Panc1 (cell line): ENCODE results near the gene CYP21A2.
"Not testable (repeated sequence)": the region's sequence is repeated elsewhere in the genome, so short reads cannot be mapped to it uniquely, and the experiment has no call there.

ENCODE experiments used
- CTCF ChIP-seq: fragments of 450-650 bp; IDR thresholded peaks from 2 replicates; pipeline ENCODE4 v1.5.1; 2017; ENCODE audit warnings: mild to moderate bottlenecking
- POLR2AphosphoS5 ChIP-seq: IDR thresholded peaks from 2 replicates; pipeline ENCODE4 v1.6.1; 2012; ENCODE audit warnings: mild to moderate bottlenecking, low read depth, low read length, moderate library complexity
- SIN3A ChIP-seq: IDR thresholded peaks from 2 replicates; pipeline ENCODE4 v1.6.1; 2012; ENCODE audit warnings: low read depth, mild to moderate bottlenecking, low read length, moderate library complexity, borderline replicate concordance; ENCODE audit not compliant: insufficient read depth
- TCF7L2 ChIP-seq: IDR thresholded peaks from 2 replicates; pipeline ENCODE4 v1.6.1; 2011; ENCODE audit warnings: mild to moderate bottlenecking, low read depth, low read length, inconsistent platforms
- TF ChIP-seq, protein P1 (sequence below), 2 experiments: IDR thresholded peaks; 2 replicates each; pipeline ENCODE4 v1.6.1; 2011 to 2012; ENCODE audit warnings: low read depth in 2 of 2, control low read depth in 1 of 2, low read length in 1 of 2, mild to moderate bottlenecking in 1 of 2, moderate library complexity in 1 of 2; ENCODE audit not compliant: insufficient read depth in 1 of 2

DNA sequence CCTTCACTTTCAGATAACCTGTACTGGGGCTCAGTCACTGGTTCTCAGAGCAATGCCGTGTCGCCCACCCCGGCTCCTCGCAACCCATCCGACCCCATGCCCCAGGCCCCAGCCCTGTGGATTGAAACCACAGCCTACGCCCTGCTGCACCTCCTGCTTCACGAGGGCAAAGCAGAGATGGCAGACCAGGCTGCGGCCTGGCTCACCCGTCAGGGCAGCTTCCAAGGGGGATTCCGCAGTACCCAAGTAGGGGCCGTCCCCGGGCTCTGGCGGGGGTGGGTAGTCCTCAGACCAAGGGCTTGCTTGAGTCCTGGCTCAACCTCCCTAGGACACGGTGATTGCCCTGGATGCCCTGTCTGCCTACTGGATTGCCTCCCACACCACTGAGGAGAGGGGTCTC is 8.7 kb upstream of the CYP21A2 start:
- not testable (repeated sequence) for TF ChIP-seq CTCF, POLR2AphosphoS5, TCF7L2, SIN3A
- TF ChIP-seq, protein P1, sequence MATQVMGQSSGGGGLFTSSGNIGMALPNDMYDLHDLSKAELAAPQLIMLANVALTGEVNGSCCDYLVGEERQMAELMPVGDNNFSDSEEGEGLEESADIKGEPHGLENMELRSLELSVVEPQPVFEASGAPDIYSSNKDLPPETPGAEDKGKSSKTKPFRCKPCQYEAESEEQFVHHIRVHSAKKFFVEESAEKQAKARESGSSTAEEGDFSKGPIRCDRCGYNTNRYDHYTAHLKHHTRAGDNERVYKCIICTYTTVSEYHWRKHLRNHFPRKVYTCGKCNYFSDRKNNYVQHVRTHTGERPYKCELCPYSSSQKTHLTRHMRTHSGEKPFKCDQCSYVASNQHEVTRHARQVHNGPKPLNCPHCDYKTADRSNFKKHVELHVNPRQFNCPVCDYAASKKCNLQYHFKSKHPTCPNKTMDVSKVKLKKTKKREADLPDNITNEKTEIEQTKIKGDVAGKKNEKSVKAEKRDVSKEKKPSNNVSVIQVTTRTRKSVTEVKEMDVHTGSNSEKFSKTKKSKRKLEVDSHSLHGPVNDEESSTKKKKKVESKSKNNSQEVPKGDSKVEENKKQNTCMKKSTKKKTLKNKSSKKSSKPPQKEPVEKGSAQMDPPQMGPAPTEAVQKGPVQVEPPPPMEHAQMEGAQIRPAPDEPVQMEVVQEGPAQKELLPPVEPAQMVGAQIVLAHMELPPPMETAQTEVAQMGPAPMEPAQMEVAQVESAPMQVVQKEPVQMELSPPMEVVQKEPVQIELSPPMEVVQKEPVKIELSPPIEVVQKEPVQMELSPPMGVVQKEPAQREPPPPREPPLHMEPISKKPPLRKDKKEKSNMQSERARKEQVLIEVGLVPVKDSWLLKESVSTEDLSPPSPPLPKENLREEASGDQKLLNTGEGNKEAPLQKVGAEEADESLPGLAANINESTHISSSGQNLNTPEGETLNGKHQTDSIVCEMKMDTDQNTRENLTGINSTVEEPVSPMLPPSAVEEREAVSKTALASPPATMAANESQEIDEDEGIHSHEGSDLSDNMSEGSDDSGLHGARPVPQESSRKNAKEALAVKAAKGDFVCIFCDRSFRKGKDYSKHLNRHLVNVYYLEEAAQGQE (IDR thresholded peaks at IDR 0.05; ENCODE audit: insufficient read depth in 1 of 2, low read depth in 2 of 2, low read length in 1 of 2): not testable (repeated sequence)
